PC-9 (cell line): Measurements from ENCODE around the gene TOP1. TPM values are rescaled to one million over a fixed set of nuclear protein-coding genes. Genes with fewer than 3 reads are reported as not detected.

ENCODE experiments used
- BruUV-seq: library from RNA; stranded (reverse); fragments of 400-500 nt; replicated peaks from 2 replicates; lab custom pipeline; 2021; lab: Mats Ljungman, UMichigan
- CTCF ChIA-PET: fragments of 300-600 bp; sonication (Branson Sonifier 250); formaldehyde crosslinking; loops from one replicate; lab custom pipeline; 2022; ENCODE audit warnings: antibody characterized with exemption; lab: Charles Lee
- POLR2A ChIA-PET: fragments of 300-600 bp; sonication (Branson Sonifier 250); formaldehyde crosslinking; loops from one replicate; lab custom pipeline; 2022; ENCODE audit warnings: antibody characterized with exemption; ENCODE audit not compliant: unreplicated experiment; lab: Charles Lee
- DNase-seq, 2 experiments: peaks; one replicate each; pipeline versions ENCODE4 v3.0.0 to v3.0.0-alpha.2; 2015 to 2022; ENCODE audit warnings: mixed read lengths in 1 of 2
- H2AFZ ChIP-seq: fragments of 200-600 bp; sonication (generic); 2 replicates; pipeline ENCODE4 v1.8.1; 2017; ENCODE audit warnings: antibody characterized with exemption
- H3F3A ChIP-seq: fragments of 200-600 bp; sonication (generic); 2 replicates; pipeline ENCODE4 v1.8.1; 2017; ENCODE audit warnings: antibody characterized with exemption, mild to moderate bottlenecking, low read depth; ENCODE audit not compliant: insufficient read depth
- H3K27ac ChIP-seq: fragments of 200-600 bp; sonication (generic); 2 replicates; pipeline ENCODE4 v1.6.1; 2016; ENCODE audit warnings: mixed run types
- H3K27me3 ChIP-seq: fragments of 200-600 bp; sonication (generic); 2 replicates; pipeline ENCODE4 v1.6.1; 2016; ENCODE audit warnings: low read depth, mixed run types; ENCODE audit not compliant: insufficient read depth
- H3K36me3 ChIP-seq: fragments of 200-600 bp; sonication (generic); 2 replicates; pipeline ENCODE4 v1.6.1; 2016; ENCODE audit warnings: low read depth, mixed run types
- H3K4me1 ChIP-seq: fragments of 200-600 bp; sonication (generic); replicated peaks from 2 replicates; pipeline ENCODE4 v1.6.1; 2016; ENCODE audit warnings: mixed run types; ENCODE audit not compliant: insufficient read depth
- H3K4me2 ChIP-seq: fragments of 200-600 bp; sonication (generic); 2 replicates; pipeline ENCODE4 v1.6.1; 2017; ENCODE audit warnings: mixed run types
- H3K4me3 ChIP-seq: fragments of 200-600 bp; sonication (generic); 2 replicates; pipeline ENCODE4 v1.6.1; 2016; ENCODE audit warnings: mixed run types
- H3K79me2 ChIP-seq: fragments of 200-600 bp; sonication (generic); 2 replicates; pipeline ENCODE4 v1.6.1; 2017; ENCODE audit warnings: low read depth, mixed run types
- H3K9me2 ChIP-seq: fragments of 200-600 bp; sonication (generic); 2 replicates; pipeline ENCODE4 v1.8.1; 2017; ENCODE audit warnings: mild to moderate bottlenecking; ENCODE audit not compliant: insufficient read depth
- H3K9me3 ChIP-seq: fragments of 200-600 bp; sonication (generic); 2 replicates; pipeline ENCODE4 v1.8.1; 2016; ENCODE audit warnings: low read depth; ENCODE audit not compliant: insufficient read depth
- H4K20me1 ChIP-seq: fragments of 200-600 bp; sonication (generic); 2 replicates; pipeline ENCODE4 v1.8.1; 2017; ENCODE audit not compliant: insufficient read depth
- EZH2 ChIP-seq: fragments of 200-600 bp; sonication (generic); IDR thresholded peaks from 2 replicates; pipeline ENCODE4 v1.8.0; 2017; ENCODE audit warnings: antibody characterized with exemption, low read depth
- intact Hi-C: fragments of 100-400 bp; cut with micrococcal nuclease; formaldehyde crosslinking; loops from one replicate; pipeline ENCODE4 v1.10.0; 2022; ENCODE audit not compliant: unreplicated experiment
- total RNA-seq: library from RNA; stranded (reverse); gene quantifications from 2 replicates; pipeline ENCODE4 v1.2.3, GENCODE V29; 2021
- TF ChIP-seq, protein P1 (sequence below): fragments of 200-600 bp; sonication (generic); conservative IDR thresholded peaks from 2 replicates; pipeline ENCODE4 v1.6.1; 2017; ENCODE audit warnings: mixed run types, antibody characterized with exemption, mild to moderate bottlenecking, moderate library complexity

Gene TOP1
- total RNA-seq, 1 experiment from 2014 or later = 55.8 TPM

DNA sequence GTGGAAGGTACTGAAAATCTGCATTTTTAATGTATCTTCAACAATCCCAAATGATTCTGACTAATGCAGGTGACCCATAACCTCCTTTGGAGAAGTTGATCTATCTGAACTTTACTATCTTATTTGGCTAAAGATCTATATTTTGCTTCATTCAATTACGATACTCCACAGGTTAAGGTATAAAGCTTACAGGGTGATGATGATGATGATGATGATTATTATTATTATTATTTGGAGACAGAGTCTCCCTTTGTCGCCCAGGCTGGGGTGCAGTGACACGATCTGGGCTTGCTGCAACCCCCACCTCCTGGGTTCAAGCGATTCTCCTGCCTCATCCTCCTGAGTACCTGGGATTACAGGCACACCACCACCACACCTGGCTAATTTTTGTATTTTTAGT is 13.1 kb downstream of the TOP1 start:
- Histone ChIP-seq H3K4me3 (no peak overlapping the region), H3K27ac (no peak overlapping the region), H3K4me1 (peaks cover 6% of the 10 kb centered on the region), H4K20me1 (peaks cover 44% of the 10 kb centered on the region), H3K9me2 (no peaks in the 10 kb centered on the region), H3K27me3 (no peaks in the 10 kb centered on the region), H3K79me2 (peaks cover 98% of the 10 kb centered on the region), H3K4me2 (no peak overlapping the region), H2AFZ (no peak overlapping the region), H3K36me3 (peaks cover 19% of the 10 kb centered on the region), H3K9me3 (no peaks in the 10 kb centered on the region), H3F3A (peaks cover 16% of the 10 kb centered on the region; the same call in 1 of the 2 replicates)
- no TSS peak for BruUV-seq
- intact Hi-C loops = no loop called here
- POLR2A ChIA-PET = no interaction called here
- DNase-seq = no peak
- CTCF ChIA-PET = no interaction called here
- no peak for TF ChIP-seq EZH2
- TF ChIP-seq, protein P1, sequence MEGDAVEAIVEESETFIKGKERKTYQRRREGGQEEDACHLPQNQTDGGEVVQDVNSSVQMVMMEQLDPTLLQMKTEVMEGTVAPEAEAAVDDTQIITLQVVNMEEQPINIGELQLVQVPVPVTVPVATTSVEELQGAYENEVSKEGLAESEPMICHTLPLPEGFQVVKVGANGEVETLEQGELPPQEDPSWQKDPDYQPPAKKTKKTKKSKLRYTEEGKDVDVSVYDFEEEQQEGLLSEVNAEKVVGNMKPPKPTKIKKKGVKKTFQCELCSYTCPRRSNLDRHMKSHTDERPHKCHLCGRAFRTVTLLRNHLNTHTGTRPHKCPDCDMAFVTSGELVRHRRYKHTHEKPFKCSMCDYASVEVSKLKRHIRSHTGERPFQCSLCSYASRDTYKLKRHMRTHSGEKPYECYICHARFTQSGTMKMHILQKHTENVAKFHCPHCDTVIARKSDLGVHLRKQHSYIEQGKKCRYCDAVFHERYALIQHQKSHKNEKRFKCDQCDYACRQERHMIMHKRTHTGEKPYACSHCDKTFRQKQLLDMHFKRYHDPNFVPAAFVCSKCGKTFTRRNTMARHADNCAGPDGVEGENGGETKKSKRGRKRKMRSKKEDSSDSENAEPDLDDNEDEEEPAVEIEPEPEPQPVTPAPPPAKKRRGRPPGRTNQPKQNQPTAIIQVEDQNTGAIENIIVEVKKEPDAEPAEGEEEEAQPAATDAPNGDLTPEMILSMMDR = no peak

DNA sequence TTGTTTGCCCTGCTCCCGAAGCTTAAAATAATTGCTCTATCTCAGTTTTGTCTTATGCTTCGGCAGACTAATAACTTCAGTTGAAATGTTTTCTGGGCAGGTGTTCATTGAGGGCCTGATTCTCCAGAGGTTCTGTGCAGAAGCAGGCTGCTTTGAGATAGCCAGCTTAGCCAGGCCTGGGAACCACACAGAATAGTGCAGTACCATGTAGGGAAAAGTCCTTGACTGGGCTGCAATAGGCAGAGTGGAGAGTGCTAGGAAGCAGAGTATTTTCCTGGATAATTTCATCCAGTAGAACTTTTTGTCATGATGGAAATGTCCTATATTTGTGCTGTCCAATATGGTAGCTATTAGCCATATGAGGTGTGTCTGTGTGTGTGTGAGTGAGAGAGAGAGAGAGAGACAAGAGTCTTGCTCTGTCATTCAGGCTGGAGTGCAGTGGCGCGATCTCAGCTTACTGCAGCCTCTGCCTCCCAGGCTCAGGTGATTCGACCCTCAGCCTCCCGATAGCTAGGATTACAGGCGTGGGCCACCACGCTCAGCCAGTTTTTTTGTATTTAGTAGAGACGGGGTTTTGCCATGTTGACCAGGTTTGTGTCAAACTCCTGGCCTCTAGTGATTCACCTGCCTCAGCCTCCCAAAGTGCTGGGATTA is 15.9 kb downstream of the TOP1 start:
- CTCF ChIA-PET = interaction anchor here (1.1 kb wide), 1 partner anchor 28 kb away, joined by 3 read pairs; no protein-coding TSS in a partner anchor
- intact Hi-C loops = no loop called here

DNA sequence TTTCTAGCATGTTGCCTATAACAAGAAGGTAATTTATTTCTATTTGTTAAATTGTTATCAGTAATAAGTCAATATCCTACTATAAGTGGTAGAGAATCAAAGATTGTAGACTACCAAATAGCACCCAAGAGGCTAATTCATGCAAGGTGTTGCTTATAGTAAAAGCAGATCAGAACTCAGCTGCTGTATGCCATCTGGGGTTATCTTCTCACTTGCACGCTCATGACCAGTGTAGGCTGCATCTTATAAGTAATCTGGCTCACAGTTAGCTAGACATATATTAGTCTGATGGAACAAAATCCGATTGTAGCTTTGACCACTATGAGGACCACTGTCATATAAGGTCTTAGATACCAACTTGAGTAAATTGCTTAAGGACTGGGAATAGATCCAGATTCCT is 17.0 kb downstream of the TOP1 start:
- intact Hi-C loops = no loop called here
- H3K79me2 ChIP-seq = peaks cover 98% of the 10 kb centered on the region
- CTCF ChIA-PET = interaction anchor here (0.5 to 1.1 kb wide), 2 partner anchors 13 to 27 kb away, joined by 3 to 4 read pairs; no protein-coding TSS in a partner anchor

More for the DNA sequence above, 15.9 kb downstream of the TOP1 start:
- peaks cover 28% of the 10 kb centered on the region for H3K4me1 ChIP-seq
- peaks cover 55% of the 10 kb centered on the region for H4K20me1 ChIP-seq
- POLR2A ChIA-PET = no interaction called here
- no peak overlapping the region for H3K4me3 ChIP-seq
- H3K36me3 ChIP-seq = peaks cover 12% of the 10 kb centered on the region
- BruUV-seq = no TSS peak
- H3K27ac ChIP-seq = no peak overlapping the region
- TF ChIP-seq EZH2 = no peak
- H3F3A ChIP-seq = peaks cover 29% of the 10 kb centered on the region; the same call in 1 of the 2 replicates
- H3K27me3 ChIP-seq = no peaks in the 10 kb centered on the region
- no peak overlapping the region for H2AFZ ChIP-seq
- peaks cover 98% of the 10 kb centered on the region for H3K79me2 ChIP-seq
- H3K4me2 ChIP-seq = no peak overlapping the region
- DNase-seq = no peak
- H3K9me3 ChIP-seq = no peaks in the 10 kb centered on the region
- H3K9me2 ChIP-seq = no peaks in the 10 kb centered on the region

More for the DNA sequence above, 17.0 kb downstream of the TOP1 start:
- peaks cover 39% of the 10 kb centered on the region; the same call in 1 of the 2 replicates for H3F3A ChIP-seq
- H3K9me2 ChIP-seq = no peaks in the 10 kb centered on the region
- no peak overlapping the region for H3K4me3 ChIP-seq
- H3K36me3 ChIP-seq = peaks cover 7% of the 10 kb centered on the region; the same call in 1 of the 2 replicates
- TF ChIP-seq, protein P1 = no peak
- TF ChIP-seq EZH2 = no peak
- H3K4me2 ChIP-seq = no peak overlapping the region
- no peaks in the 10 kb centered on the region for H3K27me3 ChIP-seq
- H2AFZ ChIP-seq = no peak overlapping the region
- DNase-seq = no peak
- BruUV-seq = no TSS peak
- peaks cover 52% of the 10 kb centered on the region for H4K20me1 ChIP-seq
- H3K4me1 ChIP-seq = peaks cover 40% of the 10 kb centered on the region
- H3K9me3 ChIP-seq = no peaks in the 10 kb centered on the region
- POLR2A ChIA-PET = no interaction called here
- H3K27ac ChIP-seq = no peak overlapping the region
